ENCODE measurements around the gene BRSK1.

BRSK1 gene

GRCh38 chr19:55344444-55344843 lies 60.6 kb downstream of the BRSK1 start:
- Histone ChIP-seq H3F3A (ENCODE audit: insufficient read depth, low read length) (no peaks in the 10 kb centered on the region), H3K9ac (ENCODE audit: low read length) (no peak overlapping the region), H3K79me2 (ENCODE audit: low read length) (peaks cover 24% of the 10 kb centered on the region), H3K27ac (ENCODE audit: low read length) (no peak overlapping the region), H3K9me2 (replicated peaks; ENCODE audit: insufficient read depth, low read length) (no peaks in the 10 kb centered on the region), H3K4me2 (ENCODE audit: low read depth, low read length) (no peak overlapping the region), H3K36me3 (replicated peaks; ENCODE audit: insufficient read depth, low read length) (no peaks in the 10 kb centered on the region; the same call in 1 of the 2 replicates), H3K4me3 (ENCODE audit: low read length) (no peak overlapping the region), H3K27me3 (replicated peaks; ENCODE audit: insufficient read depth, low read length) (no peaks in the 10 kb centered on the region), H3K9me3 (replicated peaks; ENCODE audit: insufficient read depth, low read length) (no peaks in the 10 kb centered on the region), H2AFZ (ENCODE audit: low read length) (no peak overlapping the region), H3K4me1 (ENCODE audit: low read length) (no peaks in the 10 kb centered on the region), H4K20me1 (ENCODE audit: insufficient read depth, low read length) (no peaks in the 10 kb centered on the region)
- DNase-seq: no peak
- TF ChIP-seq, protein P1, sequence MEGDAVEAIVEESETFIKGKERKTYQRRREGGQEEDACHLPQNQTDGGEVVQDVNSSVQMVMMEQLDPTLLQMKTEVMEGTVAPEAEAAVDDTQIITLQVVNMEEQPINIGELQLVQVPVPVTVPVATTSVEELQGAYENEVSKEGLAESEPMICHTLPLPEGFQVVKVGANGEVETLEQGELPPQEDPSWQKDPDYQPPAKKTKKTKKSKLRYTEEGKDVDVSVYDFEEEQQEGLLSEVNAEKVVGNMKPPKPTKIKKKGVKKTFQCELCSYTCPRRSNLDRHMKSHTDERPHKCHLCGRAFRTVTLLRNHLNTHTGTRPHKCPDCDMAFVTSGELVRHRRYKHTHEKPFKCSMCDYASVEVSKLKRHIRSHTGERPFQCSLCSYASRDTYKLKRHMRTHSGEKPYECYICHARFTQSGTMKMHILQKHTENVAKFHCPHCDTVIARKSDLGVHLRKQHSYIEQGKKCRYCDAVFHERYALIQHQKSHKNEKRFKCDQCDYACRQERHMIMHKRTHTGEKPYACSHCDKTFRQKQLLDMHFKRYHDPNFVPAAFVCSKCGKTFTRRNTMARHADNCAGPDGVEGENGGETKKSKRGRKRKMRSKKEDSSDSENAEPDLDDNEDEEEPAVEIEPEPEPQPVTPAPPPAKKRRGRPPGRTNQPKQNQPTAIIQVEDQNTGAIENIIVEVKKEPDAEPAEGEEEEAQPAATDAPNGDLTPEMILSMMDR (IDR thresholded peaks at IDR 0.05; ENCODE audit: low read length): no peak
- TF ChIP-seq EZH2phosphoT487 (IDR thresholded peaks at IDR 0.05; ENCODE audit: low read length) (no peak), EZH2 (optimal IDR thresholded peaks at IDR 0.05; ENCODE audit: low read depth, low read length) (no peak)

DNA sequence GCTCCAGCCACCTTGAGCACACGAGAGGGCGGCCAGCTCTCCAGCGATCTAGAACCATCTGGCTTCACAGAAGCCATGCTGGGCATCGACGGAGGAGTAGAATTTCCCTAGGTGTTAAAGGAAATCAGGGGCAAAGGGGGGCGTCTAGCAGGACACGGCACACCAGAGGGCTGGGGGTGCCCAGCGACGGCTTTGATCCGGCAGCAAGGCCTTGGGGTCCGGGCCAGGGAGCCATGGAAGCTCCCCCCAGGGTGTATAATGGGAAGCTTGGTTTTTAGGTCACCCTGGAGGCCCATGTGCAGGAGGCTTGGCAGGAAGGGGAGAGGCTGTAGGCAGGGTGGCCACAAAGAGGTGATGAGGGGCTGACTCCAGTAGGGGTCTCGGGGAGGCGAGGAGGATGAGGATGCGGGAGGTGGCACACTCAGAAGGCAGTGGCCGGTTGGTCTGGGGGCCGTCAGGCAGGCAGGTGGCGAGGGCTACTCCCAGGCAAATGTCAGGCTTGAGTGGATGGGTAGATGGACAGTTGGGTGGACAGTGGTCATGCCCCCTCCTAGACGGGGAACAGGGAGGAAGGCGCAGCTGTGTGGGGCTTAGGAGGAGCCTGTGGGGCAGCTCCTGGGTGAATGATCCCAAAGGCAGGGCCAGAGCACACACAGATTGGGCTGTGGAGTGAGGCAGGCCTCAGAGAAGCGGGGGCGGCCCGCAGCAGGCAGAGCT lies 61.5 kb downstream of the BRSK1 start:
- H3K79me2 ChIP-seq (ENCODE audit: low read length): peaks cover 21% of the 10 kb centered on the region
- TF ChIP-seq EZH2phosphoT487 (IDR thresholded peaks at IDR 0.05; ENCODE audit: low read length): no peak
- DNase-seq: no peak
- no peaks in the 10 kb centered on the region for H3K27me3 ChIP-seq (replicated peaks; ENCODE audit: insufficient read depth, low read length)
- H3K4me3 ChIP-seq (ENCODE audit: low read length): no peak overlapping the region
- no peak overlapping the region for H3K27ac ChIP-seq (ENCODE audit: low read length)
- no peak overlapping the region for H3K9ac ChIP-seq (ENCODE audit: low read length)
- no peaks in the 10 kb centered on the region for H3K9me2 ChIP-seq (replicated peaks; ENCODE audit: insufficient read depth, low read length)
- no peaks in the 10 kb centered on the region for H3K4me1 ChIP-seq (ENCODE audit: low read length)
- no peaks in the 10 kb centered on the region; the same call in 1 of the 2 replicates for H3K36me3 ChIP-seq (replicated peaks; ENCODE audit: insufficient read depth, low read length)
- no peaks in the 10 kb centered on the region for H4K20me1 ChIP-seq (ENCODE audit: insufficient read depth, low read length)
- H3F3A ChIP-seq (ENCODE audit: insufficient read depth, low read length): no peaks in the 10 kb centered on the region
- H3K9me3 ChIP-seq (replicated peaks; ENCODE audit: insufficient read depth, low read length): no peaks in the 10 kb centered on the region
- H2AFZ ChIP-seq (ENCODE audit: low read length): no peak overlapping the region
- H3K4me2 ChIP-seq (ENCODE audit: low read depth, low read length): no peak overlapping the region

DNA sequence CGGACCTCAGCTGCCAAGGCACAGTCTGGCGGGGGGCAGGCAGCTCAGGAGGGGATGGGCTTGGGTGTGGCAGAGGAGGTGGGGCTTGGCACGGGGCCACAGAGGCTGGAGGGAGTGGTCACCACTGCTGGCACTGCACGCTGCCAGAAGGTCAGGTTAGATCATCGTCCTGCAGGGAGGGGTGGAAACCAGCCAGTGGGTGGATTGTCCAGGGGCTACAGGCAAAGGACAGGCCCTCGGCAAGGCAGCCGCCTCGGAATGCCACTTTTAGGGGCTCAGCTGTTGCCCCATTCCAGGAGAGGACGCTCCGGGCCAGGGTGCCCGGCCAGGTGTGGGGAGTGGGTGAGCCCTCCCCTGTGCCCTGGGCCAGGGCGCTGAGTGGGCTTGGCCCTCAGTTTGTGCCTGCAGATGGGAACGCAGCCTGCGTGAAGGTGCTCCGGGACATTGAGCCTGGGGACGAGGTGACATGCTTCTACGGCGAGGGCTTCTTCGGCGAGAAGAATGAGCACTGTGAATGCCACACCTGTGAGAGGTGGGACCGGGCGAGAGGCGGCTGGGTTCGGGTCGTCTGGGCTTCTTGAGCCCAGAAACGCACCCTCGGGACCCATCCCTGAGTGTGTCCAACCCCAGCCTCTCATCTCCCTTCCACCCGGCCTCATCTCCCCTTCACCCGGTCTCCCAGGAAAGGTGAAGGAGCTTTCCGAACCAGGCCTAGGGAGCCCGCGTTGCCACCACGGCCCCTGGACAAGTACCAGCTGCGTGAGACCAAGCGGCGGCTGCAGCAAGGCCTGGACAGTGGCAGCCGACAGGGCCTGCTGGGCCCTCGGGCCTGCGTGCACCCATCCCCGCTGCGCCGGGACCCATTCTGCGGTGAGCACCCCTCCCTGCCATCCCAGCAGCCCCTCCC lies 62.3 kb downstream of the BRSK1 start:
- Histone ChIP-seq H3K4me1 (ENCODE audit: low read length) (no peaks in the 10 kb centered on the region), H3K27me3 (replicated peaks; ENCODE audit: insufficient read depth, low read length) (peaks cover 5% of the 10 kb centered on the region), H3K4me2 (ENCODE audit: low read depth, low read length) (no peak overlapping the region), H3K36me3 (replicated peaks; ENCODE audit: insufficient read depth, low read length) (no peaks in the 10 kb centered on the region; the same call in 1 of the 2 replicates), H3K27ac (ENCODE audit: low read length) (no peak overlapping the region), H3K9me3 (replicated peaks; ENCODE audit: insufficient read depth, low read length) (no peaks in the 10 kb centered on the region), H3K4me3 (ENCODE audit: low read length) (no peak overlapping the region), H3K79me2 (ENCODE audit: low read length) (peaks cover 13% of the 10 kb centered on the region), H3K9ac (ENCODE audit: low read length) (no peak overlapping the region), H4K20me1 (ENCODE audit: insufficient read depth, low read length) (no peaks in the 10 kb centered on the region), H3K9me2 (replicated peaks; ENCODE audit: insufficient read depth, low read length) (no peaks in the 10 kb centered on the region), H3F3A (ENCODE audit: insufficient read depth, low read length) (no peaks in the 10 kb centered on the region; the same call in 1 of the 2 replicates), H2AFZ (ENCODE audit: low read length) (no peak overlapping the region)
- no peak for DNase-seq
- TF ChIP-seq, protein P1 (IDR thresholded peaks at IDR 0.05; ENCODE audit: low read length): no peak
- TF ChIP-seq EZH2phosphoT487 (IDR thresholded peaks at IDR 0.05; ENCODE audit: low read length) (no peak), EZH2 (optimal IDR thresholded peaks at IDR 0.05; ENCODE audit: low read depth, low read length) (no peak)

All from MM.1S (cell line).